IMR-90 (cell line): ENCODE results near the gene RBPJ. TPM values are rescaled to one million over a fixed set of nuclear protein-coding genes. Genes with fewer than 3 reads are reported as not detected.
A peak's percentile ranks its signal among the peaks of the same experiment; 100 is the strongest.

Experiments used
- ATAC-seq: fragments of 200-7000 bp; cut with Tn5 transposase; 2 replicates; pipeline ENCODE4 v1.9.1; 2020; ENCODE audit warnings: low read depth, mild to moderate bottlenecking, moderate library complexity
- BruUV-seq: library from RNA; stranded (reverse); fragments of 400-500 nt; replicated peaks from 2 replicates; lab custom pipeline; 2021; lab: Mats Ljungman, UMichigan
- CTCF ChIA-PET: fragments of 300-600 bp; formaldehyde crosslinking; extraction: SDS; loops from one replicate; lab custom pipeline; 2021; ENCODE audit warnings: antibody characterized with exemption; lab: Yijun Ruan, JAX
- POLR2A ChIA-PET: fragments of 300-600 bp; sonication (Branson Sonifier 250); formaldehyde crosslinking; loops from one replicate; lab custom pipeline; 2022; ENCODE audit warnings: antibody characterized with exemption; ENCODE audit not compliant: unreplicated experiment; lab: Charles Lee
- DNase-seq: peaks from one replicate; pipeline ENCODE4 v3.0.0; 2013
- H2AFZ ChIP-seq: replicated peaks from 2 replicates; pipeline ENCODE3; 2013; ENCODE audit warnings: low read length, mild to moderate bottlenecking; ENCODE audit not compliant: poor library complexity
- H2AK5ac ChIP-seq: 2 replicates; pipeline ENCODE4 v1.6.1; 2013; ENCODE audit warnings: low read depth, low read length, inconsistent platforms
- H2AK9ac ChIP-seq: replicated peaks from 2 replicates; pipeline ENCODE3; 2013; ENCODE audit warnings: mild to moderate bottlenecking, low read depth, low read length, moderate library complexity; ENCODE audit not compliant: poor library complexity
- H2BK120ac ChIP-seq: 2 replicates; pipeline ENCODE4 v1.6.1; 2013; ENCODE audit warnings: low read depth, low read length, inconsistent platforms
- H2BK15ac ChIP-seq: 3 replicates; pipeline ENCODE4 v1.6.1; 2013; ENCODE audit warnings: low read depth, low read length, inconsistent platforms
- H2BK20ac ChIP-seq: 2 replicates; pipeline ENCODE4 v1.6.1; 2013; ENCODE audit warnings: low read depth, mild to moderate bottlenecking, inconsistent platforms, low read length, moderate library complexity
- H2BK5ac ChIP-seq: 2 replicates; pipeline ENCODE4 v1.6.1; 2013; ENCODE audit warnings: mild to moderate bottlenecking, low read depth, low read length, inconsistent platforms; ENCODE audit not compliant: poor library complexity, severe bottlenecking
- H3K14ac ChIP-seq: replicated peaks from 2 replicates; pipeline ENCODE4 v1.6.1; 2013; ENCODE audit warnings: low read depth, low read length, inconsistent platforms
- H3K18ac ChIP-seq: 2 replicates; pipeline ENCODE4 v1.6.1; 2013; ENCODE audit warnings: low read depth, low read length, control low read depth
- H3K23ac ChIP-seq: 2 replicates; pipeline ENCODE4 v1.6.1; 2013; ENCODE audit warnings: low read depth, low read length, inconsistent platforms
- H3K27ac ChIP-seq: 2 replicates; pipeline ENCODE4 v1.5.1; 2013; ENCODE audit warnings: mild to moderate bottlenecking, control low read depth, low read length; ENCODE audit not compliant: insufficient read depth
- H3K27me3 ChIP-seq: 2 replicates; pipeline ENCODE4 v1.6.1; 2013; ENCODE audit warnings: low read length; ENCODE audit not compliant: control insufficient read depth, insufficient read depth
- H3K36me3 ChIP-seq: 2 replicates; pipeline ENCODE4 v1.6.1; 2013; ENCODE audit warnings: low read length, mixed read lengths; ENCODE audit not compliant: control insufficient read depth, insufficient read depth
- H3K4ac ChIP-seq: 2 replicates; pipeline ENCODE4 v1.6.1; 2013; ENCODE audit warnings: low read depth, low read length, inconsistent platforms
- H3K4me1 ChIP-seq: 2 replicates; pipeline ENCODE4 v1.6.1; 2013; ENCODE audit warnings: low read length, mixed read lengths; ENCODE audit not compliant: control insufficient read depth, insufficient read depth
- H3K4me2 ChIP-seq: 2 replicates; pipeline ENCODE4 v1.6.1; 2013; ENCODE audit warnings: low read depth, mild to moderate bottlenecking, control low read depth, low read length, moderate library complexity
- H3K4me3 ChIP-seq: 2 replicates; pipeline ENCODE4 v1.5.1; 2013; ENCODE audit warnings: low read depth, mild to moderate bottlenecking, control low read depth, low read length, moderate library complexity; ENCODE audit not compliant: insufficient read depth
- H3K56ac ChIP-seq: 2 replicates; pipeline ENCODE4 v1.6.1; 2013; ENCODE audit warnings: low read length, inconsistent platforms; ENCODE audit not compliant: insufficient read depth; ENCODE audit errors: extremely low read depth
- H3K79me1 ChIP-seq, 2 experiments: 2 replicates each; pipeline ENCODE4 v1.6.1; 2013; ENCODE audit warnings: low read length in 2 of 2, inconsistent platforms in 1 of 2, low read depth in 1 of 2
- H3K9ac ChIP-seq: 2 replicates; pipeline ENCODE4 v1.6.1; 2013; ENCODE audit warnings: low read depth, low read length, control low read depth
- H3K9me1 ChIP-seq: 2 replicates; pipeline ENCODE4 v1.6.1; 2013; ENCODE audit warnings: low read length, inconsistent platforms; ENCODE audit not compliant: insufficient read depth
- H3K9me3 ChIP-seq: 2 replicates; pipeline ENCODE4 v1.6.1; 2013; ENCODE audit warnings: low read length; ENCODE audit not compliant: control insufficient read depth, insufficient read depth
- H4K20me1 ChIP-seq: 2 replicates; pipeline ENCODE4 v1.6.1; 2013; ENCODE audit warnings: low read length, inconsistent platforms; ENCODE audit not compliant: insufficient read depth
- H4K5ac ChIP-seq: 2 replicates; pipeline ENCODE4 v1.6.1; 2013; ENCODE audit warnings: mild to moderate bottlenecking, low read depth, low read length, control low read depth
- H4K8ac ChIP-seq, 2 experiments: 2 replicates each; pipeline ENCODE4 v1.6.1; 2013; ENCODE audit warnings: low read depth in 2 of 2, low read length in 2 of 2, control low read depth in 1 of 2, inconsistent platforms in 1 of 2
- H4K91ac ChIP-seq: 2 replicates; pipeline ENCODE4 v1.6.1; 2013; ENCODE audit warnings: low read depth, low read length, inconsistent platforms; ENCODE audit not compliant: insufficient read depth
- BHLHE40 ChIP-seq: fragments of 150-350 bp; IDR thresholded peaks from 2 replicates; pipeline ENCODE4 v1.6.1; 2016; ENCODE audit warnings: mild to moderate bottlenecking, low read depth, low read length
- CEBPB ChIP-seq: IDR thresholded peaks from 2 replicates; pipeline ENCODE4 v1.6.1; 2012; ENCODE audit warnings: low read depth, low read length, improper control_type of control experiment
- CTCF ChIP-seq: conservative IDR thresholded peaks from 2 replicates; pipeline ENCODE4 v1.5.1; 2012; ENCODE audit warnings: mild to moderate bottlenecking, low read depth, low read length, improper control_type of control experiment
- MAFK ChIP-seq: IDR thresholded peaks from 2 replicates; pipeline ENCODE4 v1.6.1; 2012; ENCODE audit warnings: low read depth, low read length, improper control_type of control experiment
- MXI1 ChIP-seq: IDR thresholded peaks from 2 replicates; pipeline ENCODE4 v1.6.1; 2012; ENCODE audit warnings: low read depth, mild to moderate bottlenecking, low read length, moderate library complexity, borderline replicate concordance
- POLR2A ChIP-seq: IDR thresholded peaks from 2 replicates; pipeline ENCODE4 v1.6.1; 2012; ENCODE audit warnings: mild to moderate bottlenecking, low read depth, low read length
- RFX5 ChIP-seq: IDR thresholded peaks from 2 replicates; pipeline ENCODE4 v1.8.0; 2012; ENCODE audit warnings: low read depth, mild to moderate bottlenecking, low read length, moderate library complexity
- WGBS, 2 experiments: methylation state at CpG; one replicate each; pipeline versions ENCODE4 v1.1.5 to v1.1.7; 2013; ENCODE audit warnings: missing lambda C conversion rate in 2 of 2; ENCODE audit not compliant: insufficient read length in 1 of 2; ENCODE audit errors: extremely low coverage in 2 of 2; 5-methylcytosine and 5-hydroxymethylcytosine counted together
- dilution Hi-C: fragments of 300-500 bp; cut with HindIII; formaldehyde crosslinking; loops from one replicate; pipeline ENCODE4 v1.14.3; 2018; ENCODE audit warnings: low sequenced_read_pairs; ENCODE audit not compliant: unreplicated experiment
- in situ Hi-C: fragments of 300-500 bp; cut with MboI; formaldehyde crosslinking; loops from 3 replicates; pipeline ENCODE4 v1.14.3; 2019; ENCODE audit warnings: low sequenced_read_pairs, inconsistent platforms, mixed read lengths
- intact Hi-C: fragments of 100-400 bp; cut with micrococcal nuclease; formaldehyde crosslinking; loops from 2 replicates; pipeline ENCODE4 v1.10.0; 2022
- polyA plus RNA-seq, 3 experiments: library from polyadenylated mRNA; depleted of rRNA; stranded (reverse); fragments of >200 nt; gene quantifications; 2 replicates each; pipeline ENCODE4 v1.2.3, GENCODE V29; 2012; ENCODE audit warnings: low replicate concordance in 1 of 3
- total RNA-seq: library from RNA; depleted of rRNA; stranded (reverse); fragments of >200 nt; gene quantifications from 2 replicates; pipeline ENCODE4 v1.2.3, GENCODE V29; 2012

Gene RBPJ
- total and polyA plus RNA-seq, 2 of the 4 experiments (the other 2 are of a cell fraction), result 50.3 to 148 TPM

- H3K4me2 ChIP-seq, result no peak overlapping the region
- H3K4ac ChIP-seq, result no peak overlapping the region; the same call in 1 of the 2 replicates
- ChIA-PET POLR2A (no interaction called here), CTCF (interaction anchor here (0.6 to 2.1 kb wide), 11 partner anchors 10 to 679 kb away, joined by 3 to 11 read pairs (median 3); no protein-coding TSS in a partner anchor)
- no peaks in the 10 kb centered on the region for H3K27me3 ChIP-seq
- no peak overlapping the region for H2BK15ac ChIP-seq
- no peak for TF ChIP-seq CTCF
- no peak for TF ChIP-seq RFX5
- TF ChIP-seq POLR2A, result no peak
- no peak for TF ChIP-seq MAFK
- TF ChIP-seq MXI1, result no peak
- TF ChIP-seq BHLHE40, result no peak
- no peak for TF ChIP-seq CEBPB
- H2AK9ac ChIP-seq, result no peak overlapping the region
- H2AK5ac ChIP-seq, result peak overlapping the region; percentile 16; the same call in 1 of the 2 replicates
- no peaks in the 10 kb centered on the region; the same call in 1 of the 2 replicates for H3K36me3 ChIP-seq
- H3K14ac ChIP-seq, result no peak overlapping the region
- H3K27ac ChIP-seq, result no peak overlapping the region
- no peak overlapping the region for H3K18ac ChIP-seq
- peaks cover 10 to 80% of the 10 kb centered on the region in 2 experiments; a peak in 3 of 4 replicates for H3K79me1 ChIP-seq
- no peak overlapping the region for H4K5ac ChIP-seq
- no peak overlapping the region for H3K23ac ChIP-seq
- H4K8ac ChIP-seq, result no peak overlapping the region
- no peak for DNase-seq
- in situ Hi-C loops (loop anchor here (25.0 kb wide), 2 partner anchors 531 to 681 kb away; partner anchors contain the start of gene STIM2), intact Hi-C loops (loop anchor here (1.0 to 2.0 kb wide), 2 partner anchors 79 to 390 kb away; no protein-coding TSS in a partner anchor), dilution Hi-C loops (no loop called here)
- WGBS, 2 experiments, result 72% methylated on average over 4 of the region's 6 CpGs; no CpG with 5 or more reads in 1 of the 2 experiments
- H3K9me3 ChIP-seq, result no peaks in the 10 kb centered on the region
- H3K9ac ChIP-seq, result no peak overlapping the region
- H2BK20ac ChIP-seq, result no peak overlapping the region
- no peak overlapping the region for H3K56ac ChIP-seq
- no peak overlapping the region for H2AFZ ChIP-seq
- no TSS peak for BruUV-seq
- no peak overlapping the region for H3K4me3 ChIP-seq
- H3K9me1 ChIP-seq, result peaks cover 12% of the 10 kb centered on the region
- no peak overlapping the region for H4K91ac ChIP-seq
- H2BK5ac ChIP-seq, result no peak overlapping the region
- peaks cover 91% of the 10 kb centered on the region for H4K20me1 ChIP-seq
- peaks cover 11% of the 10 kb centered on the region for H3K4me1 ChIP-seq
- ATAC-seq, result no peak
- no peak overlapping the region for H2BK120ac ChIP-seq
Measured at GRCh38 chr4:26330946-26331345, 10.1 kb downstream of the RBPJ start.
